ENCODE measurements around the gene ZFP36. TPM values are rescaled to one million over a fixed set of nuclear protein-coding genes. Genes with fewer than 3 reads are reported as not detected.

Gene ZFP36
- total RNA-seq, 1 donor from 2014 or later = 21.6 TPM

GRCh38 chr19:39390751-39391437, 15.8 kb upstream of the ZFP36 start, which contains the start of the genes MED29 and PAF1:
MED29 (plus strand) TSS chr19:39391378; CDS start chr19:39391423, 45 bp downstream.
PAF1 (minus strand) TSS chr19:39391106; CDS start chr19:39390864, 242 bp downstream.
- Mint-ChIP-seq H3K4me1 (ENCODE audit: low read depth, unreplicated experiment) (peaks cover 10% of the 10 kb centered on the region), H3K27ac (ENCODE audit: unreplicated experiment) (peak within 1 kb of the TSS; percentile 97), H3K4me3 (ENCODE audit: unreplicated experiment) (peak within 1 kb of the TSS; percentile 99), H3K36me3 (ENCODE audit: low read depth, unreplicated experiment) (peaks cover 9% of the 10 kb centered on the region), H3K27me3 (ENCODE audit: low read depth, unreplicated experiment) (no peaks in the 10 kb centered on the region), H3K9me3 (ENCODE audit: unreplicated experiment) (no peaks in the 10 kb centered on the region)
- peaks cover 30% of the 10 kb centered on the region for H3K36me3 ChIP-seq (ENCODE audit: insufficient read depth, low read length)
- peak within 1 kb of the TSS; percentile 94 for H3K4me2 ChIP-seq (ENCODE audit: low read length)
- TF ChIP-seq CTCF (IDR thresholded peaks at IDR 0.05; ENCODE audit: insufficient read depth, low read depth, low read length) (no peak), EZH2 (IDR thresholded peaks at IDR 0.05; ENCODE audit: insufficient read depth, low read length) (no peak)
- H3K27ac ChIP-seq (ENCODE audit: low read depth, low read length) = peak within 1 kb of the TSS; percentile 98
- no peaks in the 10 kb centered on the region for H3K9me3 ChIP-seq (ENCODE audit: insufficient read depth, low read depth, low read length)
- DNase-seq (ENCODE audit: low read depth) (peak; percentile 98), FAIRE-seq (peak; percentile 73)
- peak within 1 kb of the TSS; percentile 94 for H3K4me3 ChIP-seq (ENCODE audit: insufficient read depth, low read depth, low read length)
- H4K20me1 ChIP-seq (ENCODE audit: insufficient read depth, low read length) = peaks cover 9% of the 10 kb centered on the region
- H3K79me2 ChIP-seq (ENCODE audit: insufficient read depth, low read length) = peaks cover 49% of the 10 kb centered on the region
- H3K9ac ChIP-seq (ENCODE audit: low read length) = peak within 1 kb of the TSS; percentile 97
- H3K4me1 ChIP-seq (ENCODE audit: insufficient read depth, low read length) = peaks cover 16% of the 10 kb centered on the region
- H3K27me3 ChIP-seq (ENCODE audit: insufficient read depth, low read length) = no peaks in the 10 kb centered on the region
- H2AFZ ChIP-seq (ENCODE audit: low read depth, low read length) = peak within 1 kb of the TSS; percentile 87

GRCh38 chr19:39397360-39398296, 9.0 kb upstream of the ZFP36 start:
- peaks cover 23% of the 10 kb centered on the region for H3K4me1 Mint-ChIP-seq (ENCODE audit: low read depth, unreplicated experiment)
- Histone ChIP-seq H3K4me3 (ENCODE audit: insufficient read depth, low read depth, low read length) (no peak overlapping the region), H3K27ac (ENCODE audit: low read depth, low read length) (peak overlapping the region; percentile 61), H3K79me2 (ENCODE audit: insufficient read depth, low read length) (peaks cover 12% of the 10 kb centered on the region), H3K27me3 (ENCODE audit: insufficient read depth, low read length) (no peaks in the 10 kb centered on the region), H3K36me3 (ENCODE audit: insufficient read depth, low read length) (peaks cover 7% of the 10 kb centered on the region), H2AFZ (ENCODE audit: low read depth, low read length) (no peak overlapping the region), H3K9ac (ENCODE audit: low read length) (peak overlapping the region; percentile 68), H4K20me1 (ENCODE audit: insufficient read depth, low read length) (peaks cover 7% of the 10 kb centered on the region), H3K4me1 (ENCODE audit: insufficient read depth, low read length) (peaks cover 32% of the 10 kb centered on the region), H3K4me2 (ENCODE audit: low read length) (peak overlapping the region; percentile 37), H3K9me3 (ENCODE audit: insufficient read depth, low read depth, low read length) (no peaks in the 10 kb centered on the region)
- FAIRE-seq (no peak), DNase-seq (ENCODE audit: low read depth) (peak; percentile 37)
- peak overlapping the region; percentile 45 for H3K4me3 Mint-ChIP-seq (ENCODE audit: unreplicated experiment)
- TF ChIP-seq EZH2 (IDR thresholded peaks at IDR 0.05; ENCODE audit: insufficient read depth, low read length) (no peak), CTCF (IDR thresholded peaks at IDR 0.05; ENCODE audit: insufficient read depth, low read depth, low read length) (peak; percentile 75)
- H3K27ac Mint-ChIP-seq (ENCODE audit: unreplicated experiment) = peak overlapping the region; percentile 68
- H3K27me3 Mint-ChIP-seq (ENCODE audit: low read depth, unreplicated experiment) = no peaks in the 10 kb centered on the region
- H3K36me3 Mint-ChIP-seq (ENCODE audit: low read depth, unreplicated experiment) = peaks cover 2% of the 10 kb centered on the region
- H3K9me3 Mint-ChIP-seq (ENCODE audit: unreplicated experiment) = no peaks in the 10 kb centered on the region
